Measurements from ENCODE around the gene PIK3IP1.

PIK3IP1 gene

GRCh38 chr22:31308181-31308580 lies 15.9 kb upstream of the PIK3IP1 start:
- DNase-seq (ENCODE audit: low spot score): no peak

- DNase-seq (ENCODE audit: low spot score): no peak
Observed at GRCh38 chr22:31305194-31305593, 12.9 kb upstream of the PIK3IP1 start.

GRCh38 chr22:31302537-31302936 lies 10.2 kb upstream of the PIK3IP1 start:
- no peak for DNase-seq (ENCODE audit: low spot score)

- no peak for DNase-seq (ENCODE audit: low spot score)
Observed at GRCh38 chr22:31302006-31302405, 9.7 kb upstream of the PIK3IP1 start.

- no peak for DNase-seq (ENCODE audit: low spot score)
Observed at GRCh38 chr22:31300896-31301295, 8.6 kb upstream of the PIK3IP1 start.

GRCh38 chr22:31295831-31296657 lies 3.8 kb upstream of the PIK3IP1 start:
- DNase-seq (ENCODE audit: low spot score): no peak

- DNase-seq (ENCODE audit: low spot score): no peak
Observed at GRCh38 chr22:31295360-31295759, 3.1 kb upstream of the PIK3IP1 start.

- peak; percentile 62 for DNase-seq (ENCODE audit: low spot score)
Observed at GRCh38 chr22:31291481-31292235, 630 bp downstream of the PIK3IP1 start.

GRCh38 chr22:31290494-31291471 lies 1.5 kb downstream of the PIK3IP1 start:
- peak; percentile 94 for DNase-seq (ENCODE audit: low spot score)

GRCh38 chr22:31289344-31289743 lies 2.9 kb downstream of the PIK3IP1 start:
- no peak for DNase-seq (ENCODE audit: low spot score)

- no peak for DNase-seq (ENCODE audit: low spot score)
Observed at GRCh38 chr22:31288496-31289240, 3.6 kb downstream of the PIK3IP1 start.

- no peak for DNase-seq (ENCODE audit: low spot score)
Observed at GRCh38 chr22:31287818-31288495, 4.3 kb downstream of the PIK3IP1 start.

GRCh38 chr22:31286360-31287255 lies 5.7 kb downstream of the PIK3IP1 start:
- DNase-seq (ENCODE audit: low spot score): no peak

GRCh38 chr22:31284281-31285155 lies 7.8 kb downstream of the PIK3IP1 start:
- DNase-seq (ENCODE audit: low spot score): no peak

- no peak for DNase-seq (ENCODE audit: low spot score)
Observed at GRCh38 chr22:31282748-31283468, 9.4 kb downstream of the PIK3IP1 start.

- no peak for DNase-seq (ENCODE audit: low spot score)
Observed at GRCh38 chr22:31281733-31282132, 10.6 kb downstream of the PIK3IP1 start.

GRCh38 chr22:31279821-31280505 lies 12.3 kb downstream of the PIK3IP1 start:
- no peak for DNase-seq (ENCODE audit: low spot score)

- DNase-seq (ENCODE audit: low spot score): no peak
Observed at GRCh38 chr22:31279327-31279669, 13.0 kb downstream of the PIK3IP1 start.
